ENCODE results near the gene SPHKAP. TPM values are rescaled to one million over a fixed set of nuclear protein-coding genes. Genes with fewer than 3 reads are reported as not detected.

The SPHKAP gene
- total RNA-seq, result under 0.01 TPM in 1 of 2 replicates, not detected in the other

GRCh38 chr2:228181098-228182019 is at the start of gene SPHKAP:
Gene SPHKAP (minus strand): TSS chr2:228181687. CDS start chr2:228181598, 89 bp downstream.

Small RNAs within 50 kb of the gene (small RNA-seq; reads per million reads assigned to genes)
- gene RNU6-624P (ENCODE audit: low replicate concordance), result not detected

All from placental pericyte (primary cell).